PFSK-1 (cell line): ENCODE results near the gene ARID3A.

Experiments used
- POLR2AphosphoS5 ChIP-seq: IDR thresholded peaks from 2 replicates; pipeline ENCODE4 v1.6.1; 2012; ENCODE audit warnings: low read depth, mild to moderate bottlenecking, control low read depth, low read length, moderate library complexity
- TAF1 ChIP-seq: IDR thresholded peaks from 2 replicates; pipeline ENCODE4 v1.6.1; 2012; ENCODE audit warnings: low read length, control low read depth, borderline replicate concordance; ENCODE audit not compliant: insufficient read depth
- TF ChIP-seq, protein P1 (sequence below), 2 experiments: IDR thresholded peaks; 2 replicates each; pipeline versions ENCODE4 v1.6.1 to v1.8.0; 2011 to 2012; ENCODE audit warnings: low read depth in 2 of 2, low read length in 2 of 2, control low read depth in 1 of 2, inconsistent platforms in 1 of 2, mild to moderate bottlenecking in 1 of 2, moderate library complexity in 1 of 2; ENCODE audit not compliant: insufficient read depth in 1 of 2

DNA sequence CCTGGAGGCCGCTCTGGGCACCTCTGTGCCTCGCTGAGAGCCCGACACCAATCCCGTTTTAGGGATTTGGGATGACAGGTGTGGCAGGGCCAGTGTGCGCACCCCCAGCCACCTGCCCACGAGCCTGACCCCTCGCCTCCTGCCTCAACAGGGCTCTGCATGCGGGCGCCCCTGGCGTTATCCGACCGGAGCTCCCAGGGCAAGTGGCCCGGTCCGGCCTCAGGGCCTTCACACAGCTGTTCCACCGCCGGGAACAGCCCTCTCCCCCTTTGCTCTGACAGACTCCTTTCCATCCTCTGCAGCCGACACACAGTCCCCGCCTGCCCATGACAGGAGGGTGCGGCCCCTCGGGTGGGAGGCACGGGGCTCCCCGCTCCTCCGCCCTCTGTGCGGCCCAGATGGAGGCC, 51.2 kb downstream of the ARID3A start:
- TF ChIP-seq, protein P1, sequence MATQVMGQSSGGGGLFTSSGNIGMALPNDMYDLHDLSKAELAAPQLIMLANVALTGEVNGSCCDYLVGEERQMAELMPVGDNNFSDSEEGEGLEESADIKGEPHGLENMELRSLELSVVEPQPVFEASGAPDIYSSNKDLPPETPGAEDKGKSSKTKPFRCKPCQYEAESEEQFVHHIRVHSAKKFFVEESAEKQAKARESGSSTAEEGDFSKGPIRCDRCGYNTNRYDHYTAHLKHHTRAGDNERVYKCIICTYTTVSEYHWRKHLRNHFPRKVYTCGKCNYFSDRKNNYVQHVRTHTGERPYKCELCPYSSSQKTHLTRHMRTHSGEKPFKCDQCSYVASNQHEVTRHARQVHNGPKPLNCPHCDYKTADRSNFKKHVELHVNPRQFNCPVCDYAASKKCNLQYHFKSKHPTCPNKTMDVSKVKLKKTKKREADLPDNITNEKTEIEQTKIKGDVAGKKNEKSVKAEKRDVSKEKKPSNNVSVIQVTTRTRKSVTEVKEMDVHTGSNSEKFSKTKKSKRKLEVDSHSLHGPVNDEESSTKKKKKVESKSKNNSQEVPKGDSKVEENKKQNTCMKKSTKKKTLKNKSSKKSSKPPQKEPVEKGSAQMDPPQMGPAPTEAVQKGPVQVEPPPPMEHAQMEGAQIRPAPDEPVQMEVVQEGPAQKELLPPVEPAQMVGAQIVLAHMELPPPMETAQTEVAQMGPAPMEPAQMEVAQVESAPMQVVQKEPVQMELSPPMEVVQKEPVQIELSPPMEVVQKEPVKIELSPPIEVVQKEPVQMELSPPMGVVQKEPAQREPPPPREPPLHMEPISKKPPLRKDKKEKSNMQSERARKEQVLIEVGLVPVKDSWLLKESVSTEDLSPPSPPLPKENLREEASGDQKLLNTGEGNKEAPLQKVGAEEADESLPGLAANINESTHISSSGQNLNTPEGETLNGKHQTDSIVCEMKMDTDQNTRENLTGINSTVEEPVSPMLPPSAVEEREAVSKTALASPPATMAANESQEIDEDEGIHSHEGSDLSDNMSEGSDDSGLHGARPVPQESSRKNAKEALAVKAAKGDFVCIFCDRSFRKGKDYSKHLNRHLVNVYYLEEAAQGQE (IDR thresholded peaks at IDR 0.05; ENCODE audit: insufficient read depth in 1 of 2, low read depth in 2 of 2, low read length in 2 of 2), result no peak
- TF ChIP-seq TAF1 (no peak), POLR2AphosphoS5 (no peak)
